Fibroblast of lung (primary cell): ENCODE measurements around the gene WDFY2. TPM values are rescaled to one million over a fixed set of nuclear protein-coding genes. Genes with fewer than 3 reads are reported as not detected.

ENCODE experiments used
- DNase-seq, 2 donors: peaks; one replicate each; pipeline versions ENCODE4 v3.0.0 to v3.0.0-alpha.2; 2010; ENCODE audit warnings: low read depth in 2 of 2
- H2AFZ ChIP-seq: 2 replicates; pipeline ENCODE4 v1.5.1; 2012; ENCODE audit warnings: low read length, control low read depth, inconsistent platforms
- H3K27ac ChIP-seq: 2 replicates; pipeline ENCODE4 v1.5.1; 2011; ENCODE audit warnings: low read length, control low read depth; ENCODE audit not compliant: insufficient read depth
- H3K27me3 ChIP-seq: 2 replicates; pipeline ENCODE4 v1.5.1; 2011; ENCODE audit warnings: mild to moderate bottlenecking, low read length; ENCODE audit not compliant: control insufficient read depth, insufficient read depth
- H3K36me3 ChIP-seq: 2 replicates; pipeline ENCODE4 v1.5.1; 2011; ENCODE audit warnings: low read length; ENCODE audit not compliant: control insufficient read depth, insufficient read depth
- H3K4me1 ChIP-seq: 2 replicates; pipeline ENCODE4 v1.5.1; 2011; ENCODE audit warnings: low read length; ENCODE audit not compliant: control insufficient read depth, insufficient read depth; ENCODE audit errors: extremely low read depth
- H3K4me2 ChIP-seq: 2 replicates; pipeline ENCODE4 v1.5.1; 2011; ENCODE audit warnings: low read length, control low read depth; ENCODE audit not compliant: insufficient read depth; ENCODE audit errors: extremely low read depth
- H3K4me3 ChIP-seq, 4 experiments: fragments of 200-600 bp in 1 of 4; sonication (generic) in 1 of 4; replicated peaks in 1 of 4; 2 replicates each; pipeline ENCODE4 v1.5.1; 2011 to 2016; ENCODE audit warnings: low read length in 4 of 4, low read depth in 3 of 4, mild to moderate bottlenecking in 3 of 4, control low read depth in 2 of 4, inconsistent platforms in 1 of 4, mixed read lengths in 1 of 4; ENCODE audit not compliant: insufficient read depth in 1 of 4; ENCODE audit errors: control extremely low read depth in 1 of 4
- H3K79me2 ChIP-seq: 2 replicates; pipeline ENCODE4 v1.5.1; 2012; ENCODE audit warnings: mild to moderate bottlenecking, low read length, inconsistent platforms; ENCODE audit not compliant: control insufficient read depth, insufficient read depth
- H3K9ac ChIP-seq: 2 replicates; pipeline ENCODE4 v1.5.1; 2011; ENCODE audit warnings: mild to moderate bottlenecking, low read length, control low read depth; ENCODE audit not compliant: insufficient read depth
- H3K9me3 ChIP-seq: 2 replicates; pipeline ENCODE4 v1.5.1; 2012; ENCODE audit warnings: low read depth, low read length; ENCODE audit not compliant: control insufficient read depth, insufficient read depth
- H4K20me1 ChIP-seq: 2 replicates; pipeline ENCODE4 v1.5.1; 2011; ENCODE audit warnings: low read length; ENCODE audit not compliant: control insufficient read depth, insufficient read depth; ENCODE audit errors: extremely low read depth
- CTCF ChIP-seq, 2 donors: IDR thresholded peaks in 1 of 2; conservative IDR thresholded peaks in 1 of 2; 1 replicate in 1 of 2; 2 replicates in 1 of 2; pipeline ENCODE4 v1.5.1; 2011 to 2012; ENCODE audit warnings: low read length in 2 of 2, control low read depth in 1 of 2, inconsistent platforms in 1 of 2, low read depth in 1 of 2, mild to moderate bottlenecking in 1 of 2
- EZH2 ChIP-seq: IDR thresholded peaks from 2 replicates; pipeline ENCODE4 v1.5.1; 2012; ENCODE audit warnings: low read length, control low read depth, mild to moderate bottlenecking; ENCODE audit errors: missing control alignments
- polyA plus RNA-seq, 2 donors: library from polyadenylated mRNA; depleted of rRNA in 1 of 2; stranded (reverse) in 1 of 2; unstranded in 1 of 2; fragments of >200 nt; gene quantifications; 2 replicates each; pipeline ENCODE4 v1.2.1, GENCODE V29; 2011 to 2012; ENCODE audit warnings: missing spikeins in 1 of 2
- total RNA-seq: library from RNA; depleted of rRNA; stranded (reverse); fragments of >200 nt; gene quantifications from 2 replicates; pipeline ENCODE4 v1.2.1, GENCODE V29; 2014

WDFY2 gene
- total and polyA plus RNA-seq, 2 donors (not counting 1 experiment from before 2014, with no cell fraction given) = 4.9 to 9.2 TPM

- DNase-seq = no peak
- Histone ChIP-seq H3K4me1 (peaks cover 10% of the 10 kb centered on the region), H3K27me3 (no peaks in the 10 kb centered on the region), H3K4me2 (no peak overlapping the region), H4K20me1 (no peaks in the 10 kb centered on the region), H3K79me2 (no peaks in the 10 kb centered on the region), H2AFZ (no peak overlapping the region), H3K4me3 (no peak overlapping the region), H3K27ac (no peak overlapping the region), H3K9me3 (no peaks in the 10 kb centered on the region), H3K9ac (no peak overlapping the region), H3K36me3 (no peaks in the 10 kb centered on the region)
- TF ChIP-seq EZH2 (no peak), CTCF (conservative IDR thresholded peaks at IDR 0.05 in 1 of 2, IDR thresholded peaks at IDR 0.05 in 1 of 2; ENCODE audit: low read depth in 1 of 2, low read length in 2 of 2) (no peak)
These were observed 185.3 kb downstream of the WDFY2 start for GRCh38 chr13:51769455-51770127.

GRCh38 chr13:51770160-51770559 is 185.9 kb downstream of the WDFY2 start:
- no peaks in the 10 kb centered on the region for H3K9me3 ChIP-seq
- no peak for DNase-seq

More at GRCh38 chr13:51770160-51770559, 185.9 kb downstream of the WDFY2 start:
- no peaks in the 10 kb centered on the region for H3K36me3 ChIP-seq
- no peak overlapping the region for H2AFZ ChIP-seq
- H3K79me2 ChIP-seq = no peaks in the 10 kb centered on the region
- no peak overlapping the region for H3K4me3 ChIP-seq
- H3K27ac ChIP-seq = no peak overlapping the region
- no peaks in the 10 kb centered on the region for H4K20me1 ChIP-seq
- no peaks in the 10 kb centered on the region for H3K27me3 ChIP-seq
- H3K9ac ChIP-seq = no peak overlapping the region
- no peak for TF ChIP-seq CTCF (conservative IDR thresholded peaks at IDR 0.05 in 1 of 2, IDR thresholded peaks at IDR 0.05 in 1 of 2; ENCODE audit: low read depth in 1 of 2, low read length in 2 of 2)
- no peak for TF ChIP-seq EZH2
- H3K4me2 ChIP-seq = no peak overlapping the region
- H3K4me1 ChIP-seq = peaks cover 5% of the 10 kb centered on the region
